WERI-Rb-1 (cell line): Measurements from ENCODE around the gene MTMR1.

Experiments used
- DNase-seq: peaks from one replicate; pipeline ENCODE4 v3.0.0-alpha.2; 2020
- H3K27ac ChIP-seq: fragments of 250-450 bp; sonication (Bioruptor Pico); 2 replicates; pipeline ENCODE4 v1.5.1; 2020; ENCODE audit warnings: mild to moderate bottlenecking, moderate library complexity
- H3K27me3 ChIP-seq: fragments of 250-450 bp; sonication (Bioruptor Pico); 2 replicates; pipeline ENCODE4 v1.5.1; 2021; ENCODE audit warnings: mild to moderate bottlenecking, low read depth, moderate library complexity; ENCODE audit not compliant: insufficient read depth, severe bottlenecking
- H3K36me3 ChIP-seq: fragments of 250-450 bp; sonication (Bioruptor Pico); 2 replicates; pipeline ENCODE4 v1.5.1; 2020; ENCODE audit warnings: mild to moderate bottlenecking, moderate library complexity
- H3K4me3 ChIP-seq: 2 replicates; pipeline ENCODE4 v1.5.1; 2011; ENCODE audit warnings: low read depth, mild to moderate bottlenecking, control low read depth, low read length
- H3K9me3 ChIP-seq: fragments of 250-450 bp; sonication (Bioruptor Pico); 2 replicates; pipeline ENCODE4 v1.5.1; 2021; ENCODE audit warnings: mild to moderate bottlenecking, moderate library complexity; ENCODE audit not compliant: severe bottlenecking
- TF ChIP-seq, protein P1 (sequence below): IDR thresholded peaks from 2 replicates; pipeline ENCODE4 v1.5.1; 2011; ENCODE audit warnings: low read depth, mild to moderate bottlenecking, control low read depth, inconsistent platforms, low read length

Gene MTMR1

DNA sequence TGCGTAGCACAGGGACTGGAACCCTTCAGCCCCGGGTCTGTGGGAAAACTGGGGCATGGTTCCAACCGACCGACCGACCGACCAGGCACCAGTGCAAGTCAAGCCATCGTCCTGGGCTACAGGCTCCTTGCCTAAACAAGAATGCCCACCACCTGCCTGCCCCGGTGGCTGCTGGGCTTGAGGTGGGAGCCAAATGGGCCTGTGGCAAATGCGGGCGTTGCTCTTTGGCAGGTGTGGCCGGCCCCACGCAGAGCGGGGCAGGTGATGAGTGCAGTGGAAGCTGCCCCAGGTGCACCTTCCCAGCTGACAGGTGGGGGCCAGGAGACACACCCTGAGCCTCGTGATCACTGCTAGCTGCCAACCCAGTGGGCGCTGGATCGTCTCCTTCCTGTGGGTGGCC, 77.9 kb downstream of the MTMR1 start:
- Histone ChIP-seq H3K36me3 (no peaks in the 10 kb centered on the region), H3K4me3 (no peak overlapping the region), H3K27me3 (peaks cover 27% of the 10 kb centered on the region), H3K27ac (no peak overlapping the region), H3K9me3 (no peaks in the 10 kb centered on the region)
- DNase-seq: no peak
- TF ChIP-seq, protein P1, sequence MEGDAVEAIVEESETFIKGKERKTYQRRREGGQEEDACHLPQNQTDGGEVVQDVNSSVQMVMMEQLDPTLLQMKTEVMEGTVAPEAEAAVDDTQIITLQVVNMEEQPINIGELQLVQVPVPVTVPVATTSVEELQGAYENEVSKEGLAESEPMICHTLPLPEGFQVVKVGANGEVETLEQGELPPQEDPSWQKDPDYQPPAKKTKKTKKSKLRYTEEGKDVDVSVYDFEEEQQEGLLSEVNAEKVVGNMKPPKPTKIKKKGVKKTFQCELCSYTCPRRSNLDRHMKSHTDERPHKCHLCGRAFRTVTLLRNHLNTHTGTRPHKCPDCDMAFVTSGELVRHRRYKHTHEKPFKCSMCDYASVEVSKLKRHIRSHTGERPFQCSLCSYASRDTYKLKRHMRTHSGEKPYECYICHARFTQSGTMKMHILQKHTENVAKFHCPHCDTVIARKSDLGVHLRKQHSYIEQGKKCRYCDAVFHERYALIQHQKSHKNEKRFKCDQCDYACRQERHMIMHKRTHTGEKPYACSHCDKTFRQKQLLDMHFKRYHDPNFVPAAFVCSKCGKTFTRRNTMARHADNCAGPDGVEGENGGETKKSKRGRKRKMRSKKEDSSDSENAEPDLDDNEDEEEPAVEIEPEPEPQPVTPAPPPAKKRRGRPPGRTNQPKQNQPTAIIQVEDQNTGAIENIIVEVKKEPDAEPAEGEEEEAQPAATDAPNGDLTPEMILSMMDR: no peak

DNA sequence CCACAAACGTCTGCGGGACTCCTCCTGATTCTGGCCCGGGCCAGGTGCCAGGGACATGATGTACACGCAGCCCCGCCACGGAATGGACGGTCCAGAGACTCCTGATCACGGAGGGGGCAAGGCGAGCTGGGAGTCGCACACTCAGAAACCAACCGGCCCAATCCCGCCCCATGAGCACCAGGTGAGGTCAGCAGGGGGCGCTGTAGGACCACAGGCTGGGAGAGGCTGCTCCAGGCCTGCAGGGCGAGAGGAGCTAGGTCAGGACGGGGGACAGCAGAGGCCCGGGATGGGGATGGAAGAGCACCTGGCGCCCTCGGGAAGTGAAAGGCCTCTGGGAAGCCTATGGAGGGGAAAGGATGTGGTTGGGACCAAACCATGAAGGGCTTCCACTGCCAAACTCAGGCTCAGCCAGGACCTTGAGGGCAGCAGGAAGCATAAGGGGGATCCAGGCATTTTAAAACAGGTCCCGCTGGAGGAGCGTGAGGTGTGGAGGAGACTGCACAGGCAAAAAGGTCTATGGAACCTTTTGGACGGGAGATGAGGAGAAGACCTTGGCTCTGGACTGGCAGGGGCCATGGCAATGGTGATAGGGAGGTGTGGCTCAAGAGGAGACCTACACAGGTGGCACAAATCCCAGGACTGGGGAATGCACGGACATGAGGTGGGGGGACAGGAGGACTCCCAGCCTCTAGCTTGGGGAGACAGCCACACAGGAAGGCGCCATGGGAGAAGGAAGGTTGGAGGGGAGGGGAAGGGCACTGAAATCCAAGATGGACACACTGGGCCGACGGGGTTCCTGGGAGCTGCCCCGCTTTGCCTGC, 79.2 kb downstream of the MTMR1 start:
- Histone ChIP-seq H3K27me3 (peaks cover 33% of the 10 kb centered on the region), H3K9me3 (no peaks in the 10 kb centered on the region), H3K27ac (no peak overlapping the region), H3K4me3 (no peak overlapping the region), H3K36me3 (no peaks in the 10 kb centered on the region)
- TF ChIP-seq, protein P1: peak; percentile 97
- DNase-seq: peak; percentile 89

DNA sequence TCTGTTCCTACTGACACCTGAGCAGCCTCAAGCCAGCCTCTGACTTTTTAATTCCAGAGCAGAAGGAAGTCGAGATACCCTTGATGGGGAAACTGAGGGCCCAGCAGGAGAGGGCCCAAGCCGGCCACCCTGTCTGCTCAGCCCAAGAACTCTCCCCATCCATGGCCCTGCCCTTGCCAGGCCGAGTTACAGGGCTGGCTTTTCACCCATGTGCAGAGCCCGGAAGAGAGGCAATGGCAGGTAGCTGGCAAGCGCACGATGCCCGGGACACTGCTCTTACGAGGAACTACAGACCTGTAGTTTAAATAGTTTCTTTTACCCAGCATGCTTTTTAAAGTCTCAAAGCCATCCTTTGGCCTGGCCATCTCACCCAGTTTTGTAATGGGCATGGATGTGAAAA, 79.9 kb downstream of the MTMR1 start:
- no peak overlapping the region for H3K4me3 ChIP-seq
- peaks cover 33% of the 10 kb centered on the region for H3K27me3 ChIP-seq
- no peaks in the 10 kb centered on the region for H3K9me3 ChIP-seq
- no peaks in the 10 kb centered on the region for H3K36me3 ChIP-seq
- TF ChIP-seq, protein P1: no peak
- H3K27ac ChIP-seq: no peak overlapping the region
- no peak for DNase-seq

DNA sequence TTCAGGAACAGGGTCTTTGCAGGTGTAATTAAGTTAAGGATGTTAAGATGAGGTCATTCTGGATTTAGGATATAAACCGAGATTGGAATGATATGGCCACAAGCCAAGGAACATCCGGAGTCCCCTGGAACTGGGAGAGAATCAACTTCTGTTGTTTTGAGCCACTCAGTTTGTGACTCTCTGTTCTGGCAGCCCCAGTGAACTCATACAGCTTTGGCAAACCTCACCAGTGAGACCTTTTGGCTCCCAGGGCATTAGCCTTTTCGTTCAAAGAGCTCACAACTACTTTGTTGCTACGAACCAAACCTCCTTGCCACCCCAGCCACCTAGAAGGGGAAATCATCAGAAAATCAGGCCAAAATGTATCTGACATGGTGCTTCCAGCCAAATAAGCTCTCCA, 80.4 kb downstream of the MTMR1 start:
- no peak overlapping the region for H3K4me3 ChIP-seq
- peaks cover 31% of the 10 kb centered on the region for H3K27me3 ChIP-seq
- no peak overlapping the region for H3K27ac ChIP-seq
- TF ChIP-seq, protein P1: no peak
- no peaks in the 10 kb centered on the region for H3K36me3 ChIP-seq
- H3K9me3 ChIP-seq: no peaks in the 10 kb centered on the region
- no peak for DNase-seq

DNA sequence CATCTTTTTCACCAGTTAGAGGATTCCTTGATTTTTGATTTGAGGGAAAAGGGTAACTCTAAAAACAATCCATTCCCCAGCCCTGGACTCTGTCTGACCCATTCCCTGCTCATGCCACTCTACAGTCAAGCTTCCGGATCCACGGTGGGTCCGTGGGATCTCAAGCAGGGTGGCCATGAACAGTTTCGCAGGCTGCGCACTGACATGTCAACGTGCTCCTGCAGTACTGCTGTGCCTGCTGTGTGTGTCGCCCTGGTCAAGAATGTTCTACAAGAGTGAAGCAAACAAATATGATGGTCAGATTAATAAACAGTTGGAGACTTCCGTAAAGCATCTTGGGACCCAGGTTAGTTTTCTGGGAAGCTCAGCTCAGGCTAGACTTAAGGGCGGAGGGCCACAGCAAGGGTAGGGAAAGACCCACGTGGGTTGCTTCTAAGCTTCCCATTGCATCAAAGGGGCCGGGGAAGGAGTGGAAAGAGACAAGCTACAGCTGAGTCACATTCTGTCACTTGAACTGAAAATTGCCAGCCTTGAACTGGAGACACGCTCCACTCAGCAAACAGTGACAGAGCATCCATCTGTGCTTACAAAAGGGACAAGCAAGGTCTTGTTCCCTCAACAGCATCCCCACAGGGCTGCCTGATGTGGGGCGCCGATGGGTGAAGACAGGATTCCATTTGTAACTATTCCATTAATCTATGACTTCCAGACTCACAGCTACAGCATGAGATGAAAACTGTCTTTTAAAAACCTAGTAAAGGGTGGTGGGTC, 81.8 kb downstream of the MTMR1 start:
- Histone ChIP-seq H3K4me3 (no peak overlapping the region), H3K27me3 (peaks cover 30% of the 10 kb centered on the region), H3K9me3 (no peaks in the 10 kb centered on the region), H3K27ac (no peak overlapping the region), H3K36me3 (no peaks in the 10 kb centered on the region)
- DNase-seq: no peak
- TF ChIP-seq, protein P1: no peak
